Neural cell (in vitro differentiated cells): ENCODE results near the gene CELF4. TPM values are rescaled to one million over a fixed set of nuclear protein-coding genes. Genes with fewer than 3 reads are reported as not detected.

Experiments
- H2AFZ ChIP-seq: fragments of 200-600, 300-800 bp; sonication (generic), shearing (Covaris generic); 2 replicates; pipeline ENCODE4 v1.6.0; 2014; ENCODE audit warnings: low read depth, mild to moderate bottlenecking, antibody characterized with exemption, low read length, moderate library complexity
- H3F3A ChIP-seq: fragments of 200-600 bp; shearing (Covaris generic); 2 replicates; pipeline ENCODE4 v1.6.1; 2016; ENCODE audit warnings: mild to moderate bottlenecking, moderate library complexity, mixed read lengths, antibody characterized with exemption, low read length; ENCODE audit not compliant: insufficient read depth, poor library complexity, severe bottlenecking
- H3K27ac ChIP-seq: fragments of 200-600, 300-800 bp; sonication (generic), shearing (Covaris generic); 2 replicates; pipeline ENCODE4 v1.5.1; 2014; ENCODE audit warnings: mild to moderate bottlenecking, low read length, moderate library complexity
- H3K27me3 ChIP-seq: fragments of 300-800, 200-600 bp; sonication (generic), shearing (Covaris generic); 2 replicates; pipeline ENCODE4 v1.6.0; 2014; ENCODE audit warnings: mild to moderate bottlenecking, low read depth, low read length, moderate library complexity; ENCODE audit not compliant: insufficient read depth
- H3K36me3 ChIP-seq: fragments of 300-800, 200-600 bp; sonication (generic), shearing (Covaris generic); 2 replicates; pipeline ENCODE4 v1.5.1; 2014; ENCODE audit warnings: mild to moderate bottlenecking, antibody characterized with exemption, low read length, moderate library complexity; ENCODE audit not compliant: insufficient read depth
- H3K4me2 ChIP-seq: fragments of 300-800, 200-600 bp; sonication (generic), shearing (Covaris generic); 2 replicates; pipeline ENCODE4 v1.6.0; 2014; ENCODE audit warnings: mild to moderate bottlenecking, low read length
- H3K4me3 ChIP-seq: fragments of 300-800, 200-600 bp; sonication (generic), shearing (Covaris generic); 2 replicates; pipeline ENCODE4 v1.5.1; 2014; ENCODE audit warnings: mild to moderate bottlenecking, low read length, moderate library complexity
- H3K79me2 ChIP-seq: fragments of 200-600 bp; shearing (Covaris generic); replicated peaks from 2 replicates; pipeline ENCODE4 v1.6.0; 2014; ENCODE audit warnings: mild to moderate bottlenecking, low read length, moderate library complexity; ENCODE audit not compliant: insufficient read depth
- H3K9ac ChIP-seq: fragments of 300-800, 200-600 bp; sonication (generic), shearing (Covaris generic); 2 replicates; pipeline ENCODE4 v1.6.1; 2016; ENCODE audit warnings: mild to moderate bottlenecking, low read length, mixed read lengths
- H3K9me2 ChIP-seq: fragments of 200-600 bp; shearing (Covaris generic); 2 replicates; pipeline ENCODE4 v1.6.1; 2016; ENCODE audit warnings: mild to moderate bottlenecking, low read length, mixed read lengths; ENCODE audit not compliant: insufficient read depth
- H3K9me3 ChIP-seq: fragments of 200-600, 300-800 bp; sonication (generic), shearing (Covaris generic); 2 replicates; pipeline ENCODE4 v1.6.1; 2016; ENCODE audit warnings: mild to moderate bottlenecking, mixed run types, low read length, moderate library complexity, mixed read lengths
- H4K20me1 ChIP-seq: fragments of 200-600 bp; shearing (Covaris generic); 2 replicates; pipeline ENCODE4 v1.6.1; 2016; ENCODE audit warnings: mild to moderate bottlenecking, mixed run types; ENCODE audit not compliant: insufficient read depth
- CTCF ChIP-seq: fragments of 450-650 bp; IDR thresholded peaks from 2 replicates; pipeline ENCODE4 v1.5.1; 2014; ENCODE audit warnings: antibody characterized with exemption, mild to moderate bottlenecking, moderate library complexity; ENCODE audit not compliant: poor library complexity, severe bottlenecking
- EP300 ChIP-seq: fragments of 450-650 bp; conservative IDR thresholded peaks from 2 replicates; pipeline ENCODE4 v1.6.1; 2014; ENCODE audit warnings: antibody characterized with exemption, mild to moderate bottlenecking, moderate library complexity; ENCODE audit not compliant: poor library complexity, severe bottlenecking
- EZH2 ChIP-seq: fragments of 200-600, 300-800 bp; shearing (Covaris generic), sonication (generic); IDR thresholded peaks from 2 replicates; pipeline ENCODE4 v1.6.1; 2014; ENCODE audit warnings: antibody characterized with exemption, low read length, borderline replicate concordance, mild to moderate bottlenecking; ENCODE audit not compliant: insufficient read depth, poor library complexity, severe bottlenecking
- MXI1 ChIP-seq: fragments of 450-650 bp; conservative IDR thresholded peaks from 2 replicates; pipeline ENCODE4 v1.6.1; 2014; ENCODE audit warnings: antibody characterized with exemption, mild to moderate bottlenecking; ENCODE audit not compliant: poor library complexity, severe bottlenecking
- POLR2AphosphoS5 ChIP-seq: IDR thresholded peaks from 2 replicates; pipeline ENCODE4 v1.6.1; 2012
- RAD21 ChIP-seq: fragments of 450-650 bp; conservative IDR thresholded peaks from 2 replicates; pipeline ENCODE4 v1.6.1; 2014; ENCODE audit warnings: antibody characterized with exemption, mild to moderate bottlenecking, moderate library complexity
- REST ChIP-seq: IDR thresholded peaks from 2 replicates; pipeline ENCODE4 v1.6.1; 2012; ENCODE audit warnings: borderline replicate concordance
- SMC3 ChIP-seq: fragments of 450-650 bp; conservative IDR thresholded peaks from 2 replicates; pipeline ENCODE4 v1.6.1; 2014; ENCODE audit warnings: antibody characterized with exemption, mild to moderate bottlenecking, moderate library complexity; ENCODE audit not compliant: poor library complexity
- TAF1 ChIP-seq: IDR thresholded peaks from 2 replicates; pipeline ENCODE4 v1.6.1; 2012; ENCODE audit warnings: low read depth
- polyA plus RNA-seq: library from polyadenylated mRNA; depleted of rRNA; stranded (reverse); fragments of >200 nt; gene quantifications from 2 replicates; pipeline ENCODE4 v1.2.3, GENCODE V29; 2014

Gene CELF4
- polyA plus RNA-seq, 1 donor from 2014 or later = 191 TPM

- H3K27ac ChIP-seq = no peak overlapping the region
- no peaks in the 10 kb centered on the region for H3K36me3 ChIP-seq
- H4K20me1 ChIP-seq = no peaks in the 10 kb centered on the region
- H2AFZ ChIP-seq = no peak overlapping the region
- no peak overlapping the region for H3K9ac ChIP-seq
- no peaks in the 10 kb centered on the region for H3K79me2 ChIP-seq
- no peaks in the 10 kb centered on the region for H3F3A ChIP-seq
- H3K9me2 ChIP-seq = no peaks in the 10 kb centered on the region
- H3K9me3 ChIP-seq = no peaks in the 10 kb centered on the region
- no peak overlapping the region for H3K4me3 ChIP-seq
- no peak overlapping the region for H3K4me2 ChIP-seq
- TF ChIP-seq REST (no peak), EZH2 (no peak), TAF1 (no peak), CTCF (no peak), RAD21 (no peak), SMC3 (no peak), MXI1 (no peak), EP300 (no peak), POLR2AphosphoS5 (no peak)
- no peaks in the 10 kb centered on the region for H3K27me3 ChIP-seq
These were observed 19.5 kb upstream of the CELF4 start for GRCh38 chr18:37584952-37585695.

- H4K20me1 ChIP-seq = no peaks in the 10 kb centered on the region
- H2AFZ ChIP-seq = no peak overlapping the region
- no peaks in the 10 kb centered on the region for H3K79me2 ChIP-seq
- no peak for TF ChIP-seq CTCF
- no peak for TF ChIP-seq RAD21
- TF ChIP-seq SMC3 = no peak
- no peak for TF ChIP-seq REST
- no peak for TF ChIP-seq TAF1
- TF ChIP-seq EZH2 = no peak
- no peak for TF ChIP-seq EP300
- H3K4me3 ChIP-seq = no peak overlapping the region
- H3K9me3 ChIP-seq = no peaks in the 10 kb centered on the region
- no peaks in the 10 kb centered on the region for H3K36me3 ChIP-seq
- no peaks in the 10 kb centered on the region for H3K9me2 ChIP-seq
- no peaks in the 10 kb centered on the region for H3F3A ChIP-seq
- H3K9ac ChIP-seq = no peak overlapping the region
- H3K27ac ChIP-seq = no peak overlapping the region
- H3K27me3 ChIP-seq = no peaks in the 10 kb centered on the region
- H3K4me2 ChIP-seq = no peak overlapping the region
These were observed 18.6 kb upstream of the CELF4 start for GRCh38 chr18:37584217-37584616.
